ENCODE data around the gene SPOCK1. TPM values are rescaled to one million over a fixed set of nuclear protein-coding genes. Genes with fewer than 3 reads are reported as not detected.

The SPOCK1 gene
- total and polyA plus RNA-seq, 3 donors from 2014 or later = 63.8 to 111 (median 101) TPM

DNA sequence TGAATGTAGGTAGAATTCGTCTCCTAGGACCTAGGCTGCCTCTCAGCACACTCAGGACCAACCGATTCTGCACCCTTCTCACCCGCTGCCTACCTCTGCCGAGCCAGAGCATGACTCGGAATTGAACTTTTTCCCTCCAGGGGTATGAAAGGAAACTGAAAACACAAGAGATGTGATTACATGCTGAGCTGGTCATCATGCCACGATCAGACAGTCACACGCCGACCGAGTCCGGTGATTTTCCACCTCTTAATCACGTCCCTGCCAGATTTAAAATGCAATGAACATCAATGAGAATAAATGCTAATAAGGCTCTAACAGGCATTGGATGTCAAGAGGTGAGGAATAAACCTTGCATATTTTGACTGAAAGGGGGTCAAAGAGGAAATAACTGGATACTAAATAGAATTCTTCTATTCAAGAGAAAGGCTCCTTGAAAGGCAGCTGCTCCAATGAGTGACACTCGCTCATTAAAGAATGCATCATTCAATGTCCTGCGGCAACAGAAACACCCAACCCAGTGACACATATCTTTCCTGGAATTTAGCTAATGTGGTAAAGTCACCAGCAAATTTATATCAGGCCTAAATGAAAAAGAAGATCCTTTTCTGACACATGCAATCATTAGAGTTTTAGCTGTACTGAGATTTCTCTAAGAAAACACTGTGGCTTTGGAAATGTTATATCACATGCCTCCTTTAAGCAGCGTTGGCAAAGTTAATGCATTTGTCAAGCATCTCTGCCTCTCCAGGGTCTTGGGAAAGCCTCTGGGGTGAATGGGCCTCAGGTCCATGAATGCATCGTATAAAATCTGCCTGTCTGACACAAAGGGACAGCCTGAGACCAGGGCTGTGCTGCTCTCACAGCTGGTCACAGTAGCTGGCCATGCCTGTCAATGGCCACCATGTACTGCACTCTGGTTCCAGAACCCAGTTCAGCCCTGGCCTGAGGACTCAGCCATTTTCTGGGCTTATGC, 128.7 kb downstream of the SPOCK1 start:
- WGBS, 2 donors = 94 to 97% methylated on average over 15 of the region's 15 CpGs
- TF ChIP-seq POLR2A (IDR thresholded peaks at IDR 0.05) = no peak
- TF ChIP-seq, protein P1, sequence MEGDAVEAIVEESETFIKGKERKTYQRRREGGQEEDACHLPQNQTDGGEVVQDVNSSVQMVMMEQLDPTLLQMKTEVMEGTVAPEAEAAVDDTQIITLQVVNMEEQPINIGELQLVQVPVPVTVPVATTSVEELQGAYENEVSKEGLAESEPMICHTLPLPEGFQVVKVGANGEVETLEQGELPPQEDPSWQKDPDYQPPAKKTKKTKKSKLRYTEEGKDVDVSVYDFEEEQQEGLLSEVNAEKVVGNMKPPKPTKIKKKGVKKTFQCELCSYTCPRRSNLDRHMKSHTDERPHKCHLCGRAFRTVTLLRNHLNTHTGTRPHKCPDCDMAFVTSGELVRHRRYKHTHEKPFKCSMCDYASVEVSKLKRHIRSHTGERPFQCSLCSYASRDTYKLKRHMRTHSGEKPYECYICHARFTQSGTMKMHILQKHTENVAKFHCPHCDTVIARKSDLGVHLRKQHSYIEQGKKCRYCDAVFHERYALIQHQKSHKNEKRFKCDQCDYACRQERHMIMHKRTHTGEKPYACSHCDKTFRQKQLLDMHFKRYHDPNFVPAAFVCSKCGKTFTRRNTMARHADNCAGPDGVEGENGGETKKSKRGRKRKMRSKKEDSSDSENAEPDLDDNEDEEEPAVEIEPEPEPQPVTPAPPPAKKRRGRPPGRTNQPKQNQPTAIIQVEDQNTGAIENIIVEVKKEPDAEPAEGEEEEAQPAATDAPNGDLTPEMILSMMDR (IDR thresholded peaks at IDR 0.05) = no peak
- Histone ChIP-seq H3K9me3 (no peaks in the 10 kb centered on the region), H3K36me3 (ENCODE audit: low read depth, missing control alignments) (no peaks in the 10 kb centered on the region), H3K4me3 (no peak overlapping the region), H3K4me1 (no peaks in the 10 kb centered on the region), H3K27me3 (no peaks in the 10 kb centered on the region), H3K27ac (no peak overlapping the region)
- intact Hi-C loops (cut with DNase I; ENCODE audit: low total_unique reads) = no loop called here
- DNase-seq = no peak

DNA sequence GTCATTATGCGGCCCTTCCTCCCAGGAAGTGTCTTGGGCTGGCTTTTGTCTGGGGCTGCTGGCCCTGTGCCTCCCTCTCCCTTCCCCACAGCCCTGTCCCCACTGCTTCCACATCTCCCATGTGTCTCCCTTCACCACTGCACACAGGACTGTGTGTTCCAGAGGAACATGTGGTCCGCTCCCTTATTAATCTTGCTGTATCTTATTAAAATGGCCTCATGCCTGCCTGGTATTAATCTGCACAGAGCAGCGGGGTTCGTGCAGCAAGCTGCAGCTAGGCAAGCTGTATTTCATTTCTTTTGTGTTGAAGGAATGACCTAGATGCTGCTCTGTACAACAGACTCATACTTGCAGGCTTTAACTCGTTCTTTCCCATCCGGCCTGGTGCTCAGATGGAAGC, 130.5 kb downstream of the SPOCK1 start:
- no peak for DNase-seq
- no peaks in the 10 kb centered on the region for H3K27me3 ChIP-seq
- H3K4me1 ChIP-seq = no peaks in the 10 kb centered on the region
- intact Hi-C loops (cut with DNase I; ENCODE audit: low total_unique reads) = no loop called here
- H3K4me3 ChIP-seq = no peak overlapping the region
- TF ChIP-seq, protein P1 (IDR thresholded peaks at IDR 0.05) = no peak
- TF ChIP-seq POLR2A (IDR thresholded peaks at IDR 0.05) = no peak
- no peaks in the 10 kb centered on the region for H3K36me3 ChIP-seq (ENCODE audit: low read depth, missing control alignments)
- no peak overlapping the region for H3K27ac ChIP-seq
- WGBS, 2 donors = 71 to 84% methylated on average over 6 of the region's 6 CpGs
- H3K9me3 ChIP-seq = no peaks in the 10 kb centered on the region

GRCh38 chr5:137367951-137368350, 131.2 kb downstream of the SPOCK1 start:
- H3K4me3 ChIP-seq = no peak overlapping the region
- H3K4me1 ChIP-seq = no peaks in the 10 kb centered on the region
- no peaks in the 10 kb centered on the region for H3K9me3 ChIP-seq
- H3K27me3 ChIP-seq = no peaks in the 10 kb centered on the region
- H3K27ac ChIP-seq = no peak overlapping the region
- TF ChIP-seq, protein P1 (IDR thresholded peaks at IDR 0.05) = no peak
- TF ChIP-seq POLR2A (IDR thresholded peaks at IDR 0.05) = no peak
- no peak for DNase-seq
- intact Hi-C loops (cut with DNase I; ENCODE audit: low total_unique reads) = no loop called here
- no peaks in the 10 kb centered on the region for H3K36me3 ChIP-seq (ENCODE audit: low read depth, missing control alignments)
- 94 to 100% methylated on average over 1 of the region's 1 CpG for whole genome bisulfite sequencing, 2 donors

DNA sequence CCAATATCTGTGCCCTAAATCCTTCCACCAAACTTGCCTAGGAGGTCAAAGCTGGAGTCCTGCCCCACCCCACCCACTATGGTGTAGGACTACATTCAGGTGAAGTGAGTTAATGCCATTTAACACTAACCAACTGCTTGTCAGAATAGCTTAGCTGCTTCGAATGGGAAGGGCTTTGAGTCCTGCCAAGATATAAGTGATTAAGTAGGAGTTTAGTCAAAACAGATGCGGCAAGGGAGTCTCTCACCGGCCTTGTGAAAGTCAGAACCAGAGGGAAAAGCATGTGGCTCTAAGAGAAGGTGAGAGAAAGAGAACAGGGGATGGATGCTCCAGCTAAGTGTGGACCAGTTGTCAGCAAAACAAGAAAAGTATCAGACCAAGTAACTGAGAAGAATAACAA, 132.6 kb downstream of the SPOCK1 start:
- H3K4me1 ChIP-seq = no peaks in the 10 kb centered on the region
- 69 to 70% methylated on average over 3 of the region's 3 CpGs for WGBS, 2 donors
- intact Hi-C loops (cut with DNase I; ENCODE audit: low total_unique reads) = no loop called here
- no peak overlapping the region for H3K4me3 ChIP-seq
- no peak overlapping the region for H3K27ac ChIP-seq
- no peaks in the 10 kb centered on the region for H3K36me3 ChIP-seq (ENCODE audit: low read depth, missing control alignments)
- no peak for DNase-seq
- no peaks in the 10 kb centered on the region for H3K27me3 ChIP-seq
- H3K9me3 ChIP-seq = no peaks in the 10 kb centered on the region
- TF ChIP-seq POLR2A (IDR thresholded peaks at IDR 0.05) = no peak
- TF ChIP-seq, protein P1 (IDR thresholded peaks at IDR 0.05) = no peak
